ENCODE measurements around the gene RHCG.

Gene RHCG

DNA sequence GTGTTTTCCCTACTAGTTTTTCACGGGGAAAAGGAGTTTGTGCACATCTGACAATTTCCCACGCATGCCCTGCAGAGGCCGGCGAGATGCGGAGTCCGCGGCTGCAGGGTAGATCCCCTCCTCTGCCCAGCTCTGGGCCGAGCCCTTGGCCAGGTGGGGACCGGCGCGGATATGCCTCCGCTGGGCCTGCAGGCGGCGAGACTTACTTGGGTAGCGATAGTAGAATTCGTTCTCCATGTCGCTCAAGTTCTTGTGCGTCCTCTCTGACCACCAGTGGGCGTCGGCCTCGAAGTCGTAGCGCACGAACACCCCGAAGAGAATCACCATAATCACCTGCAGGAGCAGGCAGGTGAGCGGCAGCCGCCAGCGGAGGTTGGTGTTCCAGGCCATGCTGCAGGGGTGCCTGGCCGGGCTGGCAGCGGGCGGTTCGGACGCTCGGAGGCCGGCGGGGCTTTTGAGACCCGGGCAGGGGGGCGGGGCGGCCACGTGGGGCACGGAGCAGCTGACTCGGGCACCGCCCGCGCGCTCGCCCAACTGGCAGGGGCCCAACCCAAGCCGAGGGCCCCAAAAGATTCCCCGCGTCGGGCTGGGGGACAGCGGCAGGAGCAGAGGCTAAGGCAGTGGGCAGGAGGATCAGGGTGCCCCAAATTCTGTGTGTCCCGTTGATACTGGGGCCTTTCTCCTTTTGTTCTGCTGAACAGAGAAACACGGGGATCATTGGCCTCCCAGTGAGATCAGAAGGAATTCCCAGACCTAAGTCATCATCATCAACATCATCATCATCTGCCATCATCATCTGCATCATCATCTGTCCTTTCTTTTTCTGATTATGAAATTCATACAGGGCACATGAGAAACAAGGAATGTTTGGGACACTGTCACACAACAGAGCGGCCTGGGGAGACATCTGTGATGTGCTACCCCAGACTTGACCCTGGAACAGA is at the start of gene RHCG:
RHCG (minus strand) TSS at position 429 of the 944 bp plus-strand sequence; CDS start at position 390, 39 bp downstream.
- no peak for DNase-seq

DNA sequence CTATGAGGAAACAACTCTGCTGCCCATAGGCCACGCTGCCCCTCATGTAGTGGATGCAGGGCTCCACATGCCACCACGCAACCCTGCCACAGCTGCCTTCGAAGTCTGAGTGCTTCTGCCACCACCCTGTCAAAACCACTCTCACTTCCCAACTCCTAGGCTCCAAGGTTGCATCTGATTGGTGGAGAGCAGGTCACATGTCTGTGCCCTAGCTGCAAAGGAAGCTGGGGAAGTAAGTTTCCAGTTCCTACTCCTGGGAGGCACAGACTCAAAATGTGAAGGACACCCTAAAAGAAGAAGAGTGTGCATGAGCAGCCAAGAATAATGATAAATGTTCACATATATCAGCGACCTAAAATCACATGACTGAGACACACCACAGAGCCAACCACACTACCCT is 47.0 kb upstream of the RHCG start:
- DNase-seq: no peak

DNA sequence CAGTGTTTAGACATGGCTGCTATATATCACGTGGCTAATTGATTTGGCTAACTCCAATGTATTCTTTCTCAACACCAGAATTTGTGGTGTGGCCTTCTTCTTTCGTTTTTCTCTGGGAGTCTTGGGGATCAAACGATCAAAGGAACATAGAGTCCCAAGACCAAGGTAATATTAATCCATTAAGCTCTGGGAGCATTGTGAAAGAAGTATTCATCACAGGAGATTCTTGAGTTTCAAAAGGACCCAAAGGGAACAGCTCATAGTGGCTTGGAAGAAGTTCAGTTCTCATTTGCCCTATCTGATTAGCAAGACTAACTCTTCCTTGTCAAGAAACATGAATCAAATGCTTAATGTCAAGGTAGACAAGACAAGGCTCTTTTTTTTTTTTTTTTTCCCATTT is 46.0 kb upstream of the RHCG start:
- no peak for DNase-seq

DNA sequence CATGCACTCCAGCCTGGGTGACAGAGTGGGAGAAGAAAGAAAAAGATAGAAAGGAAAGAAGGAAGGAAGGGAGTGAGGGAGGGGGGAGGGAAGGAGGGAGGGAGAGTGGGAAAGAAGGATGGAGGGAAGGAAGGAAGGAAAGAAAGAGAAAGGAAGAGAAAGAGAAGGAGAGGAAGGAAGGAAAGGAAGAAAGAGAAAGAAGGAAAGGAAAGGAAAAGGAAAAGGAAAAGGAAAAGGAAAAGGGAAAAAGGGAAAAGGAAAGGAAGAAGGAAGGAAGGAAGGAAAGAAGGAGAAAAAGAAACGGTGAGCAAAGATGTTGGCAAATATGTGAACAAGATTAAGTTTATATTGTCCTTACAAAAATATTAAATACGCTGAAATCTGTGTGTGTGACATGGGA is 42.6 kb upstream of the RHCG start:
- DNase-seq: no peak

DNA sequence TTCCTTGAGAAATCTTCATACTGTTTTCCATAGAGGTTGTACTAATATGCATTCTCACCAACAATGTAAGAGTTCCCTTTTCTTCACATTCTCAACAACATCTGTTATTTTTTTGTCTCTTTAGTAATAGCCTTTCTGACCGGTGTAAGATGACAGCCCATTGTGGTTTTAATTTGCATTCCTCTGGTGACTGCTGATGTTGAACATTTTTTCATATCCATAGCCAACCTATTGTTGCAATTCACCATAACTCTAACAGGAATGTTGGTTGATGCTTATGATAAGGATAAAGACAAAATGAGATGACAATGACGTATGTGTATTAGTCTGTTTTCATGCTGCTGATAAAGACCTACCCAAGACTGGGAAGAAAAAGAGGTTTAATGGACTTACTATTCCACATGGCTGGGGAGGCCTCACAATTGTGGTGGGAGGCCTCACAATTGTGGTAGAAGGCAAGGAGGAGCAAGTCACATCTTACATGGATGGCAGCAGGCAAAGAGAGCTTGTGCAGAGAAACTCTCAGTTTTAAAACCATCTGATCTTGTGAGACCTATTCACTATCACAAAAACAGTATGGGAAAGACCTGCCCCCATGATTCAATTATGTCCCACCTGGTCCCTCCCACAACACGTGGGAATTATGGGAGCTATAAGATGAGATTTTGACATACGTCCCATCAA is 37.6 kb upstream of the RHCG start:
- no peak for DNase-seq

DNA sequence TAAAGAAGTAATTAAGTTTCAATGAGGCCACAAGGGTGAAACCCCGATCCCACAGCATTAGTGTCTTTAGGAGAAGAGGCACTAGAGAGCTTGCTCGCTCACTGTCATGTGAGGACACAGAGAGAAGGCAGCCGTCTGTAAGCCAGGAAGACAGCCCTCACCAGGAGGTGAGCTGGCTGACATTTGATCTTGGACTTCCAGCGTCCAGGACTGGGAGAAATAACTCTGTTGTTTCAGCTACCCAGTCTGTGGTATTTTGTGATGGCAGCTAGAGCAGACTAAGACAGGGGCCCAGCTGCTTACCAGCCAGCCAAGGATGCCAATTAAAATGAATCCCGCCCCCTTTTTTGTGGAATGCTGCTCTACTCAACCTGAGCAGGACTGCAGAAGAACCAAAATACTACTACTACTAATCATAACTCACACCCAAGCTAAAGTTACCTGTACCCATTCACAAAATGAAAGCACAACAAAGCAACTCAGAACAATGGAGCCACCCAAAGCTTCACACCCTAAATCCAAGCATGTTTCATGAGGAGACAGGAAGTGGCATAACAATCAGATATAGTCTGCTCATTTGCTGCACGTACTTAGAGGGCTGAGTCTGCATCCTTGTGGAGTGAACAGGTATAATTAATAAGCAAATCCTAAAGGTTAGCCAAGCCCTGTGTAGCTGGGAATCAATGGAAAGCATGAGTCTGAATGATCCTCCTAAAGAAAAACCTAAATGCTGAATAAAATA is 35.6 kb upstream of the RHCG start:
- no peak for DNase-seq

DNA sequence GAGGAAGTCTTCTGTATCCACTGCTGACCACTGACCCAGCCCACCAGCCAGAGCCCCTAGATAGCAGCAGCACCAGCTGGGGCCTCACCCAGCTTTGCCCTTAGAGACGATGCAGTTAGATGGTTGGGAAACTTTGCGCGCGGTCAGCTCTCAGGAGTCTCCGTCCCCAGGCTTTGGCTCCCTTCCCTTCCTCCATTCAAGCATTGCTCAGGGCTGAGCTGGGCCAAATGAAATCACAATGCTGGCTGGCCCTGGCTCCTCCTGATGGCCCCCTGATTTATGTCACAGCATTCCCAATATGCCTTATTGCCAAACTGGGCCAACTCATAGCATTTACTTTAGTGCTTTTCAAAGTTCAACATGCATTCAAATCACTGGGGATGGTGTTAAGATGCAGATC is 34.6 kb upstream of the RHCG start:
- DNase-seq: no peak

DNA sequence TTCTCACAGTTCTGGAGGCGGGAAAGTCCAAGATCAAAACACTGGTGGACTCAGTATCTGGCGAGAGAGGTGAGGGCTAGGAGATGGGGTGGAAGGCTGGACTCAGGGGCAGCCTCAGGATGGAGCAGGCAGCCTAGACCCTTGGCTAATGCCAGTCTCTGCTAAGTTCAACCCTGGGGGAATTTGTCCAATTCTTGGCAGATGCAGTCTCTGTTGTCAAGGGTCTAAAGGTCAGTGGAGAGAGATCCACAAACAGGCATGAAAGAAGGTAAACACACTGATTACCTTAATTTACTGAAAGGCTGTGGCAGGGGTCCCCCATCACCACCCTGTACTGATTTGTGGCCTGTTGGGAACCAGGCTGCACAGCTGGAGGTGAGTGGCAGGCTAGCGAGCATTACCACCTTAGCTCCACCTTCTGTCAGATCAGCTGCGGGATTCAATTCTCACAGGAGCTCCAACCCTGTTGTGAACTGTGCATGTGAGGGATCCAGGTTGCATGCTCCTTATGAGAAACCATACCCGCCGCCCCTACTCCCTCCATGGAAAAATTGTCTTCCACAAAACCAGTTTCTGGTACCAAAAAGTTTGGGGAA is 32.5 kb upstream of the RHCG start:
- DNase-seq: no peak

DNA sequence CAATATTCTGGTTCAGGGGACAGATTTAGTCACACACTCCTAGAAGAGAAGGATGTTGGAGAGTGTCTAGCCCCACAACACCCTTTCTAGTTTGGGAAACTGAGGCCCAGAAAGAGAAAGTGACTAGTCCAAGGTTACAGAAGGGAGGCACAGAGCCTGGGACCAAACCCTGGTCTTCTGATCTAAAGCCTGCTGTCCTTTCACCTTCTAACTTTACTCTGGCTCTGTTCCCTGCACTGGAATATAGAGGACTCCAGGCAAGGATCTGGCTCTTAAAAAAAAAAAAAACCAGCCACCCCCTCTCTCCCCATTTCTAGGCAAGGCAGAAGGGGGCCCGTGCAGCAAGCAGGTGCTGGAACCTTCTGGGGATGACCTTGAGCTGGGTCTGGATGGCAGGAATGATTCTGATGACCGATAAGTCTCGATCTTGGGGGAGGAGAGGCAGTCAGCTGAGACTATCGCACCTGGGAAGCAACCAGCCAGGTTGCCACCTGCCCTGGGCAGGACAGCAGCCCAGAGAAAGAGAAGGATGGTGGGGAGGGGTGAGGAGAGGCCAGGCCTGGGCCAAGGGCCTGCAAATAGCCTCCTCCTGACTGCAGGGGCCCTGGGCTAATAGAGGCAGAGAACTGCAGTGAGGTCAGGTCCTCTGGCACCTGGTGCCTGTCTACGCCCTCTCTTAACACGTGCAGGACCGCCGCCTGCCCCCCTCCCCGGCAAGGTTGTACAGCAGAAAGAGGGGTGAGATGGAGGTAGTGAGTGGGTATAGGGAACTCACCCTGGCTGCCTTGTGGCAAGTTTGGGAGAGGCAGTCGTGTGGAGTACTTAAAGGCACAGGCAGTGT is 30.4 kb upstream of the RHCG start:
- DNase-seq: no peak

DNA sequence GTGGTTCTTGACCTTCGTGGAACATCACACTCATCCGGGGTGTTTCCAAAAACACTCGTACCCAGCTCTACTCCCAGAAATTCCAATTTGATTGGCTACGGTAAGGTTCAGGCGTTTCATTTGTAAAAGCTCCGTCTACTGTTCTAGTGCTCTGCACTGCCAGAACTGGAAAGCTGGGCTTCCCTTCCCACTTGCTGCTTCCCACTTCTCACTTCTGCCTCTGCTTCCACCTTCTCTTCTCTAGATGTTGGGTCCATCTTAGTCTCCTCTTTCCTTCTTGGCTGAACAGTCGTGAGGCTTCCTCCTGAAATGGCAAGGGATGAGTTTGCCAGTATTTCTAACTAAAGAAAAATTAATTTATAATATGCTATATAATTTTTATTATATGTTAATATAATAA is 29.8 kb upstream of the RHCG start:
- DNase-seq: no peak

DNA sequence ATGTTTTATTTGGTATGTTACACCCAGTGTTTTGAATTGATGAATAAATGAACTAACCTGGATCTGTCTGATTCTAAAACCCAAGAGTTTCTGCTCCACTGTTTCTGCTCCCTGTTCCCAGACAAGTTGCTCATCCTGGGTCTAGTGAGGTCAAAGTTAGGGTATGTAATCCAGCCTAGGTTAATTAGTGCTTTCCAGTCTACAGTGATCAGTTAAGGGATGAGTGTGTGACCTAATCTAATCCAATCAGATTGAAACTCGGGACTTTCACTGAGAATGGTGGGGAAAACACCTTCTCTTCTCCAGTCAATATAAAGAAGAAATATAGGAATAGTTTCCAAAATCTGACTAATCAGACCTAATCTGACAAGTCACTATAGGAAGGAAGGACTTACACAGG is 27.8 kb upstream of the RHCG start:
- DNase-seq: no peak

DNA sequence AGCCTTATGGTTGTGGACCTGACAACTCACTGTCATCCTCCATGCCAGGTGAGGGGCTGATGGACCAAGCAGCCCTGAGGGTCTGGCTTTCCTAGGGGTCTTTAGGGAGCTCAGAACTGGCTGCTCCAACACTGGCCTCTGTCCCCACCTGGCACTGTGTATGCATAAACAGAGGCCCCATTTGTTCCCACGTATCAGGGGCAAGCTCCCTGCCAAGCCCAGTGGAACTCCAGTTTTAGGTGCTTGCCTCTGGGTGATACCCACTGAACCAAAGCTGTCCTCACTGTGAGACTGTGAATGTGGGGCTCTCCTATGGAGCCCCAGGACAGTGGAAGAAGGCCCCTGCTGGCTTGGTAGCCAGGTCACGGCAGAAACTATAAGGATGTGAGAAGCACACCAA is 26.7 kb upstream of the RHCG start:
- no peak for DNase-seq

DNA sequence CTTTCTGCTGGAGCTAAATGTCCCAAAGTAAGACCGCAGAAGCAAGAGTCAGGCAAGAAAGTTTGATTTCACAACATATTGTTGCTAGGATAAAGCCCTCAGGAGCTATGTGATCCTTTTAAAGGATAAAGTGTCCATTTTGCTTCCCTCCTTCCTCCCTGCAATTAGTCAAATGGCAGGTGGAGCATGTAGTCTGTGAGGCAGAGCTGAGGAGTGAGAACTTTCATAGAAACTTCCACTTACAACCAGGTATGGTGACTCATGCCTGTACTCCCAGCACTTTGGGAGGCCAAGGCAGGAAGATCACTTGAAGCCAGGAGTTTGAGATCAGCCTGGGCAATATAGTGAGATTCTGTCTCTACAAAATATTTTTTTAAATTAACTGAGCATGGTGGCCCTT is 25.2 kb upstream of the RHCG start:
- DNase-seq: no peak

DNA sequence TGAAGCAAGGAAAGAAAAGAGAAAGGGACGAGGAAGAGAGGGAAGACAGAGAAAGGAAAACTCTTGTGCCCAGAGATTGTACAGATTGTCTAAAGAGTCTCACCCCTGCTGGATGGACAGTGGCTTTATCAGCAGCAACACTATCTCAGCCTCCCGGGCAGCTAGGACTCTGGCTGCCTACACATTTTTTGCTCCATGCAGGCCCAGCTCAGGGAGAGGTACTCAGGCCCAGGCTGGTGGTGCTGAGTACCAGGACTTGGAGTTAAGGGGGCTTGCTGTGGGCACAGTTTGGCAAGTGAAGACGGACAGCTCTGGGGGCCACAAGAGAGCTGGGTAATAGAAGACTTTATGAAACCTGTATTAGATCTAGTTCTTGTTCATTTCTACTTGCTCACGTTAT is 19.1 kb upstream of the RHCG start:
- no peak for DNase-seq

DNA sequence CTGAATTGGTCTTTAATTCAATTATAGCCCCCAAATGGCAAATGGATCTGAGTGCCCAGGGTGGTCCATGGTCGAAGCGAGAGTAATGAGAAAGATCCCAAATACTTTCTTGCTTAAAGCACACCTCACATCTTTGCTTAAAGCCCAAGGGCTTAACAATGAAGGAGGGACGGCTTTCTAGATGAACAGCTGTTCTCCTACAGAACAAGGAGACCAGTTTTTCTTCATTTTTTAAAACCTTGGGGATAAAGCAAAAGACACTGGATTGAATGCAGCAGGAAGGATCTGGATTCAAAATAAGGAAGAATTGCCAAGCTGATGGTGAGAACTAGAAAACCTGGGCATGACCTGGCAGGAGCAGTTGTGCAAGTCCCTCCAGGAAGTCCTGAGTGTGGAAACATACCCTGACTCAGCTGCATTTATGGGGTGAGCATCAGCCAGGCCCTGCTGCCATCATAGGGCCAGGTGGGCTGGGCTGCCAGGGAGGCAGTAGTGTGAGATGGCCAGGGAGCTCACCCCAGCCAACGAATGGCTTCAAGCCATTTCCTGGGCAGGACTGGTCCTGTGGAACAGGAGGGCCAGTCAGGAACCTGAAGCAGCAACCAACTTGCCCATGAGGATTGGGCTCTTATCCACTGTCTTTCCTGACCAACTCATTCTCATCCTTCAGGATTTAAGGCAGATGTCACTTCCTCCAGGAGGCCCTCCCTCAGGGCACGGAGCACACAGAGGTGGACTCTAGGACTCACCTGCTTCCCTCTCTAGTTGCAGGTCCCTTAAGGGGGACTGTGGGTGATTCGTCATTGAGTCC is 18.4 kb upstream of the RHCG start:
- DNase-seq: no peak

DNA sequence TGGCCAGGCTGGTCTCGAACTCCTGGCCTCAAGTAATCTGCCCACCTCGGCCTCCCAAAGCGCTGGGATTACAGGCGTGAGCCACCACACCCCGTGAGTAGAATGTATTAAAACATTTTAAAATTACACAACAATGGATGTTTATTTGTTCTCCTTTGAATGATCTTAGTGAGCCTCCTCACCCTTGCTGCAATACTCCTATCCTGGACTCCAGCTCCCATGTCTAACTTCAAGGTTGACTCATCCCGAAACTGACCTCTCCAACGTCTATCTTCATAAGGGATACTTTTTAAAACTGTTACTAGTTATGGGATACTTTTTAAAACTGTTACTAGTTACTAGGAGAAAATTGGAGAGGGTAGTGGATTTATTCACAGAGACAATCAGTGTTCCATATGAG is 17.8 kb upstream of the RHCG start:
- no peak for DNase-seq

DNA sequence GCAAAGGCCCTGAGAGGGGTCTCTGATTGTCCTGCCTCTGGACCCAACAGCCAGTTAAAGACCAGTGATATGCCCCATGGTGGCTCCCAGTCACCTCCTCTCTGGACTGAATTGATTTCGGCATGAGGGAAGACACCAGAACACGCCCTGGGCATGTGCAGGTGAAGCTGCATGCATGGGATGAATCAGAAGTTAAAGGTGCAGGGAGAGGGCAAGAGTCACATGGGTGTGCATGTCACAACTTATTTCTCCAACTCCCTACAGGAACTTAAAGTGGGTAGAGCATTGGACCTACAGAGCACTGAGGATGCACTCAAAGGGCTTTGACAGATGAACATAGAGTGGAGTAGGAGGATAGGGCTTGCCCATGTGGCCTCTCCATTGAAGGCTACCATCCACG is 16.9 kb upstream of the RHCG start:
- no peak for DNase-seq

DNA sequence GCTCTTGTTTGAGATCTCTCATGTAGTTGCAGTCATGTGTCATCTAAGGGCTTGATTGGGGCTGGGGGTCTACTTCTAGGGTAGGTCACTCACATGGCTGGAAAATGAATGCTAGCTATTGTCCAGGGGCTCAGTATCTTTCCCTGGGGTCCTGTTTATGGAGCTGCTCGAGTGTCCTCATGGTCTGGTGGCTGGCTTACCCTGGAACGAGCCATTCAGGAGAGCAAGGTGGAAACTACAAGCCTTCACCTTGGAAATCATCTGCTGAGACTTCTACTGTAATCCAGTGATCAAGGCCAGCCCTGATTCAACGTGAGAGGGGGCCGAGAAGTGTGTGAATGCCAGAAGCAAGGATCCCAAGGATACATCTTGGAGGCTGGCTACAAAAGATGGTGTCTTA is 16.2 kb upstream of the RHCG start:
- no peak for DNase-seq

DNA sequence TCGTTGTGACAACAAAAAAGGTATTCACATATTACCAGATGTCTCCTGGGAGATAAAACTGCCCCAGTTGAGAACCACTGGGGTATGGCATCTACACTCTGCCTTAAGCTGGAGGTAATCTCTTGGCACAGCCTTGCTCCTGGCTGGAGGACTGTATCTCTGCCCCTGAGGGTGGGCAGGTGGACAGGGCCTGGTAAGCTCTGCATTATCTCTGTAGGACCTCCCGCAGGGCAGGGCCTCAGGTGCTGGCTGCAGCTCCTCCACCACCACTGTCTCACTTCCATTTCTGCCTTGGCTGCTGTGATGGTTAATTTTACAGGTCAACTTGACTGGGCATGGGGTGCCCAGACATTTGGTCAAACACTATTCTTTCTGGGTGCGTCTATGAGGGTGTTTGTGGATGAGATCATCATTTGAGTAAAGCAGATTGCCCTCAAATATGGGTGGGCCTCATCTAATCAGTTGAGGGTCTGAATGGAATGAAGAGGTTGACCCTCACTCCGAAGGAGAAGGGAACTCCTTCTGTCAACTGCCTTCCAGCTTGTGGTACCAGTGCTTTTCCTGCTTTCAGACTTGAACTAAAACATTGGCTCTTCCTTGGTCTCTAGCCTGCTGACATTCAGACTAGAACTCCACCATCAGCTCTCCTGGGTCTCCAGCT is 9.8 kb upstream of the RHCG start:
- DNase-seq: no peak

DNA sequence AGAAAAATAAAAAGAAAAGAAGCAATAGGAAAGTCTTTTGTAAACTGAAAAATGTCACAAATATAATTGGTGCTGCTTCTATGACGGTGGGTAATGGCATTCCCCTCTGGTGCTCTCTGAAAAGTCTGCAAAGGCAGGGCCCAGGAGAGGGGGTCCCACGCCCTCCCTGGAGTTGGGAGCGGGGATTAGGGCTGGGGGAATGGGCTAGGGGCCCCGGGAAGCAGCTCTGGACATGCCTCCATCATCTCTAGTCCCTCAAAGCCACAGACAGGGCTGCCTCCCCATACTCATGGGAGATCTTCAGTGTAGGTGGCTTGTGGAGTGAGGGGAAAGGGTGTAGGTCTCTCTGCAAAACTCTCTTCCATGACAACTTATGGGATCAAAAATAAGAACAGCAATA is 7.8 kb upstream of the RHCG start:
- no peak for DNase-seq
